GM18526 (cell line): ENCODE measurements around the gene TMEM272.

Experiments
- POLR2A ChIP-seq: IDR thresholded peaks from 3 replicates; pipeline ENCODE4 v1.6.1; 2011; ENCODE audit not compliant: insufficient read length; ENCODE audit errors: extremely low read depth

TMEM272 gene

DNA sequence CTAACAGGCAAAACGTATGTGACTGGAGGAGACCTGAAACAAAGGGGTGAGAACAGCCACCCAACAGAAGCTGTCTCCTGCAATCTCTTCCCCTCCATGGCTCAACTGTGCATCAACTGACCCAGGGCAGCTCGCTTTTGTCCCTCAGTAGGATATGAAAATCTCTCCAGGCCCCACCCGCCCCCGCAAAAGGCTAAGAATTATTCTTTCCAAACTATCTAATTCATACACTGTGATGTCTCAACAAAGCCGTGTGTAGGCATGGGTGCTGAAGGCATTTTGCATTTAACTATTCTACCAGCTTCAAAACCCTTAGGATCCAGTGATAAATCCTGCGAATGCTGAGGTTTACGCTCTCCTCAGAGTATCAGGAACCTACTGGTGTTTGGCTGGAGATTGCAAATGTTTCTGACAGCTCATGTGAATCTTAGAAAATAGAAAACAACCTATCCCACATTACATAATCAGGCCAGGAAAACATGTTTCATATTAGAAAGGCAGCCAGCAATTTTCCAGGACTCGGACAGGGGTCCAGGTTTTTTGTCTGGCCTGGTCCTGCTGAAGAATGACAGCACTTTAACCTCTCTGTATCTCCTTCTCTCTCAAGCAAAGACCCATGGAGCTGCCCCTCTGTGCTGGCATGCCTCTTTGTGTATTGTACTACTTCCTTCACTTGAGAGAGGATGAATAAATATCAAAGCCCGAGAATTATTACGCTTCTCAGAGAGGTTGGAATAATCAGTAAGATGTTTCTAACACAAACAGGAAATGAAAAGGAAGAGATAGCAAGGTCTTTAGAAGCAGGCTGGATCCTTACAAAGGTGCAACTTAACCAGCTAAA is 58.3 kb downstream of the TMEM272 start:
- TF ChIP-seq POLR2A = no peak

DNA sequence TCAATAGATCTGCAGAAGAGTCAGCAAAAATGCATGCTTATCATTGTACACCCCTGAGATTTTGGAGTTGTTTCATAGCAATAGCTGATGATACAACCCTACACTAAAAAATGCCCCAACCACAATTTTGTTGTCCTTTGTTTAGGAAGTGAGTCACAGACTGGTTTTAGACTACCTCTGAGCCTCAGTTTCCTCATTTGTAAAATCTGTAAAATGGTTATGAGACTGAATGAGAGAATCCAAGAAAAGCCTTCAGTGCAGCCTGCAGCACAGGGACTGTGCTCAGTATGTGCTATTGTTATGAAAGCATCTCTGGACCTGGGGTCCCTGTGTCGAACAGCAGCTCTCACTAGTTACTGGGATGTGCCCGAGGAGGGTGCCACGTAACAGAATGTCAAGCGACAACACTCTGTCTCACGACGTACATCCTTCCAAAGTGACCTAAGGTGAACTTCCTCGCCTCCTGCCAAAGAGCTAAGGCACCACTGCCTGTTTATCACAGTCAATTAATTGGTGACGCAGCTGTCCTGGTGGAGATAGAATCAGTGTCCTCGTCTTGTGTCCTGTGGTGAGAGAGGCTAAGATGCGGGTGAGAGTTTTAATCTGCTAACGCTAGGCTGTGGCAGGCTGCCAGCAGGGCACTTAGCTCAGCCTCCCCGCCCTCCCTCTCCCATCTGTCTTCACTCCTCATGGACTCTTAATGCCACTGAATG is 59.1 kb downstream of the TMEM272 start:
- no peak for TF ChIP-seq POLR2A

DNA sequence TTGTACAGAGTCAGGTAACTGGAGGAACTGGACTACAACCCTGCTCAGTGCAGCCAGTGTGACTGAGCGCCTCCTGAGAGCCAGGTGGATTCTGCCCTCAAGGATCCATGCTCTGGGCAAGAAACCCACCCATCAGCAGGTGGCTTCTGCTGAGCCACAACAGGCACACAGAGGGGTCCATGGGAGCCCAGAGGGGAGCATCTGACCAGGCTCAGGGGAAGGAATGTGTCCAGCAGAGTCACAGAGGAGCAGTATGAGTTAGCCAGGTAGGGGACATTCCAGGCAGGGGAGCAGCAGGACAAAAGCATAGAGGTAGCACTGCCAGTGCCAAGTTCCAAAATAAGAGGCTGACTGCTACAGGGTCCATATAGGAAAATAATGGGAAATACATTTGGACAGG is 60.9 kb downstream of the TMEM272 start:
- no peak for TF ChIP-seq POLR2A

DNA sequence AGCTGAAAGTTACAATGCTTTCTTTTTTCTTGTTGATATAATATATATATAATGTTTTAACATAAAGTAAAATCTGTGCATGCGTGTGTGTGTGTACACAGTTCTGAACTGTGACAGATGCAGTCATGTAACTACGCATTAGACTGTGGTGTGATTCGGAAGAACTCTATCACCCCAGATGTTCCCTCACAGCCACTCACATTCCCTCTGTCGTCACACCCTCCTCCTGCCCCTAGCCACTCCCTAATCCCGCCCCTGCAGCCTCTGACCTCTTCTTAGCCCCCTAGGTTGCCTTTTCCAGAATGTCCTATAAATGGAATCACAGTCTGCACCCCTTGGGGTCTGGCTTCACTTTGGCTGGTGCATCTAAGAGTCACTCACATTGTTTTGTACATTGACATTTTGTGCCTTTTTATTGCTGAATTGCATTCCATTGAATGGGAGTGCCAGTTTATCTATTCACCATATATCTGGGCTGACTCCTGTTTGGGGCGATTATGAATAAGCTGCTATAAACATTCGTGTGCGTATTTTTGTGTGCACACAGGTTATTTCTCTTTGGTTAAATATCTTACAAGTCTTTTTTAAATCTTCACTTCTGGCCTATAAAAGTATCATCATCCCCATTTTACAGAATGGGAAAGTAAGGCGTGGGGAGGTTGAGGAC is 61.4 kb downstream of the TMEM272 start:
- no peak for TF ChIP-seq POLR2A

DNA sequence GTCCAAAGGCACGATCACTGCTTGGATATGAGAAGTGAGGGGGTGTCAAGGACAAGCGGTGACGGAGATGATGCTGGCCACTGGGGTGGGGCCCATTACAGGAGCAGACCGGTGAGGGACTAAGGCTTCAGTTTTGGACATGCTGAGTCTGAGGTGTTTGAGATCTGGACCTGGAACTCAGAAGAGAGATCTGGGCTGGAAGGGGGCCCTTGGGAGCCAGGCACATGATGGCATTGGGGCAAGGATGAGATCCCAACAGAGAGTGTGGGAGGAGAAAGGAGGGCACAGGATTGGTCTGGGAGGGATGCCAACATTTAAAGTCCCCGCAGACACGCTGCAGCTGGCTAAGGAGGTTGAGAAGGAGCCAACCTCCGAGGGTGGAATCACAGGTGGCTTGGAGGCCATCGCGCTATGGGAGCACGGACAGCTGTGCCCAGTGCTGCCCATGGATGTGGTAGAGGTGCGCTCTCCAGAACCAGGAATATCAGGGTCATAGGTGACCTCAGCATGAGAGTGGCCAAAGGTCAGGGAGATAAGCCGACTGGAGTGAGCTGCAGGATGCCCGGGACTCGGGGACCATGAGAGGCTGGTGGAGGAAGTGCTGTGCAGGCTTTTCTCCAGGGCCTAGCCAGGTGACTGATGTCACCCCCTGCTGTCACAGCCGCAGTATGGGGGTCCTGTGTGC is 62.8 kb downstream of the TMEM272 start:
- no peak for TF ChIP-seq POLR2A

DNA sequence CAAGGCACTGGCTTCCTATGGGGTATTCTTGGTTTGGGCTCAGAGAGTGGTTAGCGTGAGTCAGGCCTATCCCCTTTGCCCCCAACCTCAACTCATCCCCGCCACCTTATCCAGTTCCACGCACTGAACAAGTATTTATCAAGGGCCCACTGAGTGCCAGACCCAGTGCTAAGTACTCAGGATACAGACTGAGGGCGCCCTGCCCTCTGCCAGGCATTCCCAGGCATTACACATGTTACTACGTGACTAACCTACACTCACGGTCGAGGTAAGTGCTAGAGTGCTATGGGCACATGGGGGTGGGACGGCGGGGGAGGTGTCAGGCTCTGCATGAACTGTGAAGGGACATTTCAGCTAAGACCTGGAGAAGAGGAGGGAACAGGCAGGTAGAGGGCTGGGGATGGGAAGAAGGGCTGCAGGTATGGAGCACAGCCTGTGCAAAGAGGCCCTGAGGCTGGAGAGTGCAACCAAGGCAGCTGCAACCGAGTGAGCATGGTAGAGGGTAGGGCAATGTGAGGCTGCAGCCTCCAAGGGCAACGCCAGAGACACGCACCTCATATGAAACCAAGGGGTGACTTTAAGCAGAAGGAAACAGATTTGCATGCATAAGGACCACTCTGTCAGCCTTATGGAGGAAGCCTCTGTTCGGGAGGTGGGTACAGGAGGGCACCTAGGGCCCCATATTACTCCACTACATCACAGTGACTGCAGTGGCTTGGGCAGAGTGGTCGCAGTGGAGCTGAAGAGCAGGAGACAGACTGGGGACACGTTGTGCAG is 63.5 kb downstream of the TMEM272 start:
- no peak for TF ChIP-seq POLR2A

DNA sequence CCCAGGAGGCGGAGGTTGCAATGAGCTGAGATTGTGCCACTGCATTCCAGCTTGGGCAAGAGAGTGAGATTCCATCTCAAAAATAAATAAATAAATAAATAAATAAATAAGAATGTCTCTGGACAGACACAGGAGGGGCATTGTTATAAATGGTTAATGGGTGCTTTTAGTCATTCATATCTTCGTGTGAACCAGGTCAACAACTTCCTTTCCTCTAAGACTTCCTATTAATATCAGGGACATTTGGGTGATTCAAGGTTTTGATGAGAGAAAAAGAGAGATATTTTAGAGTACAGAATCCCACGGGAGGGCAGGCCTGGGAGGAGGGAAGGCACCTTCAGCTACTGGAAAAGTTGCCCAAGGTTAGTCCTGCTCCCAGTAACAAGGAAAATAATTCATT is 64.9 kb downstream of the TMEM272 start:
- no peak for TF ChIP-seq POLR2A

DNA sequence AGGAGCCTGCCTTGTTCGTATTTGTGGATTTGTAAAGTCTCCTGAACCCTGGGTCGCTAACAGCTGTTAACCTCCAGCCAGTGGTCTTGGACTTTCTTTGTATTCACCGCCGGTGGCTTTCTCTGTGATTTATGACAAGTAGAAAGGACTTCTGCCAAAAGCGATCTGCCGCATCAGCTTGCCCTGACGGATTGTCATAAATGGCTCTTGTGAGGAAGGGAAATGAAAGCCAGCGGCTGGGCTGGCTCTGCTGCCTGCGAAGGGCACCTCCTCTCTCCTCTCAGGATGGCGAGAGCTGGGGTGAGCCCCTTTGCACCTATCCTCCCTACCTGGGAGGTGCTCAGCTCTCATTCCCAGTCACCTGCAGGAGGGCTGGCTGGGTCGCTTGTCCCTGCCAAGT is 66.6 kb downstream of the TMEM272 start:
- no peak for TF ChIP-seq POLR2A

DNA sequence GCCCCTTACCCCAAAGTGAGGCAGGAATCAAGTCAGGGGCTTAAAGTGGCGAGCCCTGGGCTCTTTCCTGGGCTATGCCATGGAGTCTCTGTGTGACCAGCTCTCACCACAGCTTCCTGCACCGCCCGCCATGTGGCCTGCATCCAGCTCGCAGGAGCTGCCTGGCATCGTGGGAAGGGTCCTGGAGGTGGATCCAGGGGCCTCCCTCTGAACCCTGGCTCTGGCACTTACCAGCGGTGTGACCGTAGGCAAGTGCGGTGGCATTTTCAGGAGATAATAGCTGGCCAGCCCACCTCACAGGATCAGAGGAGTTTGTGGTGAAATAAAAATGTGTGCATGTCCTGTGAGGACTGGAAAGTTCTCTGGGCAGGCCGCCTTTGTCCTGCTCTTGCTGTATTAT is 67.1 kb downstream of the TMEM272 start:
- TF ChIP-seq POLR2A = no peak

DNA sequence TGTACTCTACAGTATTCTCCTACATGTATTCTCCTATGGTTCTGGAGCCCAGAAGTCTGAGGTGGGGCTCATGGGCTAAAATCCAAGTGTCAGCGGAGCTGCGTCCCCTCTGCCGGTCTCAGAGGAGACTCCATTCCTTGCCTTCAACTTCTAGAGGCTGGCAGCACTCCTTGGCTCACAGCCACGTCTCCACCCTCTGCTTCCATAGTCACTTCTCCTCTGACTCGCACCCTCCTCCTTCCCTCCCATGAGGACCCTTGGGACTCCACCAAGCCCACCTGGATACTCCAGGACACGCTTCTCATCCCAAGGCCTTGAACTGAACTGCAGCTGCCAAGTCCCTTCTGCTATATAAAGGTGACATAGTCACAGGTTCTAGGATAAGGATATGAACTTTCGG is 68.8 kb downstream of the TMEM272 start:
- TF ChIP-seq POLR2A = no peak

DNA sequence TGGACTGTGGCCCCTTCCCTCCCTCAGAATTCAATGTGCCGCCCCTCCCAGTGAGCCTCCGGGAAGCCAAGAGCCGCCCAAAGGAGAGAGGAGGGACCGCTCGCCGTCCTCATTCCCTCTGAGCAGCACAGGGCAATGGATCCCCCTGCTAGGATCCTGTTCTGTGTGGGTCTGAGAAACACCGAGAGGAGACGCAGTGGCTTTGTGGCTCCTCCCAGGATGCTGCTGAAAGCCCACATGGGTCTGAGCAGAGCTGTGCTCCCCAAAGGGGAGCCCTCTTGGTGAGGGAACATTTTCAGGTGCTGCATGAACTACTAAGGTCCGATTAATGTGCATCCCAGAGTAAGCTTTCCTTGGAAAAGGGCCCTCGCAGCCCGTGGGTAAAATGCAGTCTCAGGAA is 71.5 kb downstream of the TMEM272 start:
- no peak for TF ChIP-seq POLR2A

DNA sequence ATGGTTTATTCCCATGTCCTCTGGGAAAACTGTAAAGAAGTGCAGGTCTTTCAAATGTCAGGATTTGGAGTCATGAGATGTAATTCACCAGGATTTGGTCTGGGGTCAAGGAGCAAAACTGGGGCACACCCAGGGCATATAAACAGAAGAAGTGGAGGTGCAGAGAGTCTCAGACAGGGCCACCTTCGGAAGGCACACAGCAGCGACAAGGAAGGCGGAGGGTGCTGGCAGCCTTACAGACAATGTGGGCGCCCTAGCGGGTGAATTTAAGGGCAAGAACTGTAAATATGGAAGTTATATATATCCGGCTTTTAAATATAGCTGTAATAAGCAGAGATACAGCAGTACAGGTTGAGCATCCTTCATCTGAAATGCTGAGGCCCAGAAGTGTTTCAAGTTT is 72.2 kb downstream of the TMEM272 start:
- TF ChIP-seq POLR2A = no peak

DNA sequence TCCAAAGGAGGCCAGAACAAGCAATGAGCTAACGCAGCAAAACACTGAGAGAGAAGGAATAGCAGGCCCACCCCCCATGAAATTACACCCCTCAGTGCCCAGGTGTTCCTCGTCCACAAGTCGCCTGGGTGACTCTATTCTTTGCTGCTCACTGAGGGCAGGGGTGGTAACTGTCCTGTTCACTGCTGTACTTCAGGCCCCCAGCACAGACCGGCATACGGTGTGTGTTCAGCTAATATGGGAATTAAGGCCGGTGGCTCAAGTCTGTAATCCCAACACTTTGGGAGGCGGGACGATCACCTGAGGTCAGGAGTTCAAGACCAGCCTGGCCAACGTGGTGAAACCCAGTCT is 72.9 kb downstream of the TMEM272 start:
- TF ChIP-seq POLR2A = no peak

DNA sequence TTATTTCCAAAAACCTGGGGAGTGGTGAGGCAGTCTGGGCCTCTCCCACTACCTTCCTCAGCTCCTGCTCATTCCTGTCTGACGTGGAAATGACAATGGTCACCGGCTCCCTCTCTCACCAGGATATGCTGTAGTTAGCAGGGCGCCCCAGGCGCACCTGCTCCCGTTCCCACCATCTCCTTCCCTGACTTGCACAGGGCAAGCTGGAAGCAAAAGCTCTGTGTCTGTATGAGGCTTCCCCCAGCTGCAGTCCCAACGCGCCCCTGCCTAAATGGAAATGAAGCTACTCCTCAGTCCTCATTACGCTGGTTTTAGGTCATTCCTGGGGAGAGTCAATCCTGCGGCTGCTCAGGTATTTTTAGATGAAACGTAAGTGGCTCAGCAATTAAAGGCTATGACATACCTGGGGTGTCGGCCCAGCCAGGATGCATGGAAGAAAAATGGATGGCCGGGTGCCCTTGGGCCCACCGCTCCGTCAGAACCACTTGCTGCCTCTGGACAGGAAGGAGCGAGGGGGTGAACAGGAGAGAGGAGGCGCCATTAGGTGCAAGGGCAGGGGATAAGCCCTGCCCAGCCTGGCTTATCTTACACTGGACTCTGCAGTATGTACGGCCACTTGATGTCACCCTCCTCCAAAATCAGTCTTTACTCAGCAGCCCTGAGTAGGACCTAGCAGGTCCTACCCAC is 73.4 kb downstream of the TMEM272 start:
- TF ChIP-seq POLR2A = no peak
